LNCaP clone FGC (cell line): ENCODE measurements around the gene SLC7A10.

Experiments used
- DNase-seq: peaks from one replicate; pipeline ENCODE4 v3.0.0-alpha.2; 2011; ENCODE audit warnings: low read depth
- H3K4me3 ChIP-seq: 2 replicates; pipeline ENCODE4 v1.5.1; 2011; ENCODE audit warnings: mild to moderate bottlenecking, low read depth, low read length, control low read depth
- CTCF ChIP-seq: IDR thresholded peaks from 2 replicates; pipeline ENCODE4 v1.5.1; 2012; ENCODE audit warnings: mild to moderate bottlenecking; ENCODE audit not compliant: control insufficient read depth, insufficient read depth; ENCODE audit errors: extremely low read depth

SLC7A10 gene

GRCh38 chr19:33254245-33254824 lies 28.7 kb upstream of the SLC7A10 start:
- DNase-seq = no peak
- no peak for TF ChIP-seq CTCF

GRCh38 chr19:33252971-33253370 lies 27.3 kb upstream of the SLC7A10 start:
- H3K4me3 ChIP-seq = no peak overlapping the region
- TF ChIP-seq CTCF = no peak
- no peak for DNase-seq

More at GRCh38 chr19:33254245-33254824, 28.7 kb upstream of the SLC7A10 start:
- H3K4me3 ChIP-seq = no peak overlapping the region

GRCh38 chr19:33252418-33252962 lies 26.8 kb upstream of the SLC7A10 start:
- no peak for TF ChIP-seq CTCF
- H3K4me3 ChIP-seq = no peak overlapping the region
- no peak for DNase-seq

GRCh38 chr19:33251526-33252090 lies 26.0 kb upstream of the SLC7A10 start:
- TF ChIP-seq CTCF = no peak
- no peak overlapping the region for H3K4me3 ChIP-seq
- no peak for DNase-seq

GRCh38 chr19:33251076-33251475 lies 25.4 kb upstream of the SLC7A10 start:
- no peak overlapping the region for H3K4me3 ChIP-seq
- TF ChIP-seq CTCF = no peak

GRCh38 chr19:33250500-33250899 lies 24.9 kb upstream of the SLC7A10 start:
- H3K4me3 ChIP-seq = no peak overlapping the region
- DNase-seq = no peak
- TF ChIP-seq CTCF = no peak

More at GRCh38 chr19:33251076-33251475, 25.4 kb upstream of the SLC7A10 start:
- DNase-seq = no peak
